Endothelial cell of umbilical vein (primary cell): ENCODE data around the gene KCNN3. TPM values are rescaled to one million over a fixed set of nuclear protein-coding genes. Genes with fewer than 3 reads are reported as not detected.
A peak's percentile ranks its signal among the peaks of the same experiment; 100 is the strongest.

Experiments
- BruUV-seq: library from RNA; stranded (reverse); fragments of 400-500 nt; replicated peaks from 2 replicates; lab custom pipeline; 2021; lab: Mats Ljungman, UMichigan
- CTCF ChIA-PET: fragments of 300-600, 350-600 bp; sonication (Branson Sonifier 250); formaldehyde crosslinking; loops from one replicate; lab custom pipeline; 2021; ENCODE audit warnings: antibody characterized with exemption, inconsistent platforms; lab: Charles Lee
- POLR2A ChIA-PET: fragments of 300-600, 350-600 bp; sonication (Branson Sonifier 250); formaldehyde crosslinking; loops from one replicate; lab custom pipeline; 2021; ENCODE audit warnings: antibody characterized with exemption, inconsistent platforms; lab: Charles Lee
- DNase-seq: peaks from one replicate; pipeline ENCODE4 v3.0.0-alpha.2; 2011; ENCODE audit warnings: low read depth, low spot score
- FAIRE-seq: peaks from 2 replicates; lab custom pipeline; 2011; peaks lifted over from hg19 to GRCh38; lab: Jason Lieb, UNC
- H2AFZ ChIP-seq: 2 replicates; pipeline ENCODE4 v1.6.0; 2012; ENCODE audit warnings: low read depth, low read length, control low read depth, inconsistent platforms
- H3K27ac ChIP-seq: 2 replicates; pipeline ENCODE4 v1.5.1; 2011; ENCODE audit warnings: low read depth, mild to moderate bottlenecking, control low read depth, low read length, moderate library complexity; ENCODE audit not compliant: insufficient read depth
- H3K27me3 ChIP-seq, 2 experiments: 2 replicates each; pipeline versions ENCODE4 v1.6.0 to v1.6.1; 2011; ENCODE audit warnings: low read length in 2 of 2, mixed read lengths in 1 of 2; ENCODE audit not compliant: control insufficient read depth in 2 of 2, insufficient read depth in 2 of 2
- H3K36me3 ChIP-seq, 2 experiments: 2 replicates in 1 of 2; 3 replicates in 1 of 2; pipeline ENCODE4 v1.5.1; 2011; ENCODE audit warnings: low read length in 2 of 2, mild to moderate bottlenecking in 1 of 2, moderate library complexity in 1 of 2; ENCODE audit not compliant: control insufficient read depth in 2 of 2, insufficient read depth in 2 of 2; ENCODE audit errors: extremely low read depth in 1 of 2
- H3K4me1 ChIP-seq: 3 replicates; pipeline ENCODE4 v1.5.1; 2011; ENCODE audit warnings: mild to moderate bottlenecking, low read length; ENCODE audit not compliant: control insufficient read depth, insufficient read depth; ENCODE audit errors: extremely low read depth
- H3K4me2 ChIP-seq: 2 replicates; pipeline ENCODE4 v1.6.1; 2011; ENCODE audit warnings: low read length, control low read depth, mixed read lengths; ENCODE audit not compliant: insufficient read depth
- H3K4me3 ChIP-seq, 3 experiments: fragments of 200-600 bp in 1 of 3; sonication (generic), shearing (Covaris generic) in 1 of 3; replicated peaks in 1 of 3; 2 replicates each; pipeline ENCODE4 v1.5.1; 2011 to 2016; ENCODE audit warnings: control low read depth in 3 of 3, low read length in 3 of 3, mild to moderate bottlenecking in 2 of 3, inconsistent platforms in 1 of 3, low read depth in 1 of 3, moderate library complexity in 1 of 3; ENCODE audit not compliant: insufficient read depth in 1 of 3
- H3K79me2 ChIP-seq: 2 replicates; pipeline ENCODE4 v1.6.0; 2012; ENCODE audit warnings: low read length, inconsistent platforms; ENCODE audit not compliant: control insufficient read depth, insufficient read depth
- H3K9ac ChIP-seq: replicated peaks from 2 replicates; pipeline ENCODE3; 2011; ENCODE audit warnings: low read length, control low read depth; ENCODE audit not compliant: insufficient read depth; ENCODE audit errors: extremely low read depth
- H3K9me1 ChIP-seq: replicated peaks from 3 replicates; pipeline ENCODE4 v1.6.0; 2011; ENCODE audit warnings: mild to moderate bottlenecking, low read length; ENCODE audit not compliant: control insufficient read depth, insufficient read depth; ENCODE audit errors: extremely low read depth
- H3K9me3 ChIP-seq: replicated peaks from 2 replicates; pipeline ENCODE4 v1.5.1; 2012; ENCODE audit warnings: low read length, inconsistent platforms; ENCODE audit not compliant: control insufficient read depth, insufficient read depth
- H4K20me1 ChIP-seq: replicated peaks from 2 replicates; pipeline ENCODE3; 2011; ENCODE audit warnings: mild to moderate bottlenecking, low read length; ENCODE audit not compliant: control insufficient read depth, insufficient read depth; ENCODE audit errors: extremely low read depth
- EZH2 ChIP-seq: IDR thresholded peaks from 2 replicates; pipeline ENCODE4 v1.6.1; 2012; ENCODE audit warnings: borderline replicate concordance, low read depth, mild to moderate bottlenecking, moderate library complexity, low read length, inconsistent platforms; ENCODE audit not compliant: severe bottlenecking
- FOS ChIP-seq: IDR thresholded peaks from 2 replicates; pipeline ENCODE4 v1.6.1; 2011; ENCODE audit warnings: mild to moderate bottlenecking, low read length, moderate library complexity, borderline replicate concordance; ENCODE audit not compliant: insufficient read depth
- GATA2 ChIP-seq: IDR thresholded peaks from 2 replicates; pipeline ENCODE4 v1.7.0; 2011; ENCODE audit warnings: low read depth, mild to moderate bottlenecking, moderate library complexity, mixed read lengths, low read length; ENCODE audit not compliant: insufficient read length, insufficient read depth
- JUN ChIP-seq: IDR thresholded peaks from 2 replicates; pipeline ENCODE4 v1.6.1; 2011; ENCODE audit warnings: borderline replicate concordance, low read depth; ENCODE audit not compliant: insufficient read length, insufficient read depth
- MAX ChIP-seq: IDR thresholded peaks from 2 replicates; pipeline ENCODE4 v1.6.1; 2011; ENCODE audit not compliant: insufficient read depth, insufficient read length
- MYC ChIP-seq: IDR thresholded peaks from one replicate; pipeline ENCODE4 v1.6.1; 2011; ENCODE audit warnings: mild to moderate bottlenecking, low read depth, low read length
- POLR2A ChIP-seq: IDR thresholded peaks from 2 replicates; pipeline ENCODE4 v1.6.1; 2012; ENCODE audit warnings: low read depth, mild to moderate bottlenecking, control low read depth, low read length
- POLR2AphosphoS5 ChIP-seq: IDR thresholded peaks from 2 replicates; pipeline ENCODE4 v1.6.1; 2012; ENCODE audit warnings: low read depth, mild to moderate bottlenecking, control low read depth, low read length, moderate library complexity; ENCODE audit not compliant: insufficient read depth
- dilution Hi-C: fragments of 300-500 bp; cut with MboI; formaldehyde crosslinking; loops from one replicate; pipeline ENCODE4 v1.15.0; 2019; ENCODE audit warnings: low sequenced_read_pairs; ENCODE audit not compliant: extremely low pct_ligation_motif_present
- intact Hi-C: fragments of 100-400 bp; cut with micrococcal nuclease; formaldehyde crosslinking; loops from one replicate; pipeline ENCODE4 v1.10.0; 2022
- polyA plus RNA-seq, 4 experiments: library from polyadenylated mRNA; depleted of rRNA in 3 of 4; stranded (reverse) in 3 of 4; unstranded in 1 of 4; fragments of >200 nt; gene quantifications; 2 replicates each; pipeline versions ENCODE4 v1.2.1 to v1.2.3, GENCODE V29; 2011 to 2012; ENCODE audit warnings: missing spikeins in 1 of 4
- total RNA-seq: library from RNA; stranded (reverse); gene quantifications from 2 replicates; pipeline ENCODE4 v1.2.3, GENCODE V29; 2021
- TF ChIP-seq, protein P1 (sequence below), 2 donors: IDR thresholded peaks; 1 replicate in 1 of 2; 2 replicates in 1 of 2; pipeline ENCODE4 v1.5.1; 2011; ENCODE audit warnings: low read length in 2 of 2, mild to moderate bottlenecking in 2 of 2, moderate library complexity in 2 of 2, control low read depth in 1 of 2, inconsistent platforms in 1 of 2, low read depth in 1 of 2; ENCODE audit not compliant: insufficient read depth in 1 of 2; ENCODE audit errors: extremely low read depth in 1 of 2

KCNN3 gene
- total and polyA plus RNA-seq, 2 donors (not counting 3 experiments of a cell fraction or from before 2014, with no cell fraction given): 0.91 to 1.1 TPM

- H3K4me1 ChIP-seq: peaks cover 9% of the 10 kb centered on the region
- intact Hi-C loops: no loop called here
- dilution Hi-C loops: no loop called here
- H3K9ac ChIP-seq: no peak overlapping the region
- no peaks in the 10 kb centered on the region for H3K9me3 ChIP-seq
- H3K36me3 ChIP-seq: no peaks in the 10 kb centered on the region
- H3K27me3 ChIP-seq: no peaks in the 10 kb centered on the region
- no peaks in the 10 kb centered on the region for H4K20me1 ChIP-seq
- H3K27ac ChIP-seq: no peak overlapping the region
- ChIA-PET CTCF (no interaction called here), POLR2A (no interaction called here)
- no peak overlapping the region for H3K4me2 ChIP-seq
- H2AFZ ChIP-seq: no peak overlapping the region
- BruUV-seq: no TSS peak
- no peak overlapping the region for H3K4me3 ChIP-seq
- TF ChIP-seq GATA2 (no peak), FOS (no peak), POLR2A (no peak), POLR2AphosphoS5 (no peak), MAX (no peak), EZH2 (no peak), MYC (no peak), JUN (no peak)
- TF ChIP-seq, protein P1, sequence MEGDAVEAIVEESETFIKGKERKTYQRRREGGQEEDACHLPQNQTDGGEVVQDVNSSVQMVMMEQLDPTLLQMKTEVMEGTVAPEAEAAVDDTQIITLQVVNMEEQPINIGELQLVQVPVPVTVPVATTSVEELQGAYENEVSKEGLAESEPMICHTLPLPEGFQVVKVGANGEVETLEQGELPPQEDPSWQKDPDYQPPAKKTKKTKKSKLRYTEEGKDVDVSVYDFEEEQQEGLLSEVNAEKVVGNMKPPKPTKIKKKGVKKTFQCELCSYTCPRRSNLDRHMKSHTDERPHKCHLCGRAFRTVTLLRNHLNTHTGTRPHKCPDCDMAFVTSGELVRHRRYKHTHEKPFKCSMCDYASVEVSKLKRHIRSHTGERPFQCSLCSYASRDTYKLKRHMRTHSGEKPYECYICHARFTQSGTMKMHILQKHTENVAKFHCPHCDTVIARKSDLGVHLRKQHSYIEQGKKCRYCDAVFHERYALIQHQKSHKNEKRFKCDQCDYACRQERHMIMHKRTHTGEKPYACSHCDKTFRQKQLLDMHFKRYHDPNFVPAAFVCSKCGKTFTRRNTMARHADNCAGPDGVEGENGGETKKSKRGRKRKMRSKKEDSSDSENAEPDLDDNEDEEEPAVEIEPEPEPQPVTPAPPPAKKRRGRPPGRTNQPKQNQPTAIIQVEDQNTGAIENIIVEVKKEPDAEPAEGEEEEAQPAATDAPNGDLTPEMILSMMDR (IDR thresholded peaks at IDR 0.05; ENCODE audit: extremely low read depth in 1 of 2, insufficient read depth in 1 of 2, low read depth in 1 of 2, low read length in 2 of 2): no peak
- DNase-seq (peak; percentile 76), FAIRE-seq (no peak)
- no peaks in the 10 kb centered on the region for H3K79me2 ChIP-seq
- no peaks in the 10 kb centered on the region for H3K9me1 ChIP-seq
Observed at GRCh38 chr1:154833841-154834240, 36.2 kb downstream of the KCNN3 start.
